Measurements from ENCODE around the gene MORN5.

The MORN5 gene

DNA sequence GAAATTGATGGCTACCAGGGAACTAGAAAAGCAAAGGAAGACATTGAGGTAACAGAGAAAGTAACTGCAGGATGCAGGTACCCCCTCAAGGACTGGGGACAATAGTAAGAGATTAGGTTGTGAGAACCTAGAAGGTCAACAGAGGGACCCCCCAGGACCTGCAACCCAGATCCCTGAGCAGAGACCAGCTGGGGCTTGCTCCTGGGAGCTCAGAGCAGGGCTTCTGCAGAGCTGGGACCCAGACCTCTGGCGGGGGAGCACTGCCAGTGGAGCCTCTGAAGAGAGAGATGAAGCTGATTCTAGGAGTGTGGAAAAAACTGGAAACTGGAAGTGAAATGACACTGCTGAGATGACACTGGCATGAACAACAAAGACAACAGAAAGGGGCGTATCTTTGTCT lies 17.2 kb downstream of the MORN5 start (continued):
- TF ChIP-seq, protein P1, sequence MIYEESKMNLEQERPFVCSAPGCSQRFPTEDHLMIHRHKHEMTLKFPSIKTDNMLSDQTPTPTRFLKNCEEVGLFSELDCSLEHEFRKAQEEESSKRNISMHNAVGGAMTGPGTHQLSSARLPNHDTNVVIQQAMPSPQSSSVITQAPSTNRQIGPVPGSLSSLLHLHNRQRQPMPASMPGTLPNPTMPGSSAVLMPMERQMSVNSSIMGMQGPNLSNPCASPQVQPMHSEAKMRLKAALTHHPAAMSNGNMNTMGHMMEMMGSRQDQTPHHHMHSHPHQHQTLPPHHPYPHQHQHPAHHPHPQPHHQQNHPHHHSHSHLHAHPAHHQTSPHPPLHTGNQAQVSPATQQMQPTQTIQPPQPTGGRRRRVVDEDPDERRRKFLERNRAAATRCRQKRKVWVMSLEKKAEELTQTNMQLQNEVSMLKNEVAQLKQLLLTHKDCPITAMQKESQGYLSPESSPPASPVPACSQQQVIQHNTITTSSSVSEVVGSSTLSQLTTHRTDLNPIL (CRISPR knock-in tag; IDR thresholded peaks at IDR 0.05; ENCODE audit: low read depth) = no peak

- no peak for ATAC-seq
- TF ChIP-seq TSHZ2 (CRISPR knock-in tag; IDR thresholded peaks at IDR 0.05) (no peak), ZNF565 (CRISPR knock-in tag; conservative IDR thresholded peaks at IDR 0.05; ENCODE audit: low read depth) (no peak), RARB (CRISPR knock-in tag; IDR thresholded peaks at IDR 0.05) (no peak), ZNF8 (CRISPR knock-in tag; IDR thresholded peaks at IDR 0.05) (no peak)
Measured at GRCh38 chr9:122179054-122179689, 19.5 kb downstream of the MORN5 start.

GRCh38 chr9:122179690-122180074 lies 20.0 kb downstream of the MORN5 start:
- ATAC-seq = no peak
- no peak for TF ChIP-seq ZNF70 (CRISPR knock-in tag; IDR thresholded peaks at IDR 0.05)
- TF ChIP-seq, protein P2, sequence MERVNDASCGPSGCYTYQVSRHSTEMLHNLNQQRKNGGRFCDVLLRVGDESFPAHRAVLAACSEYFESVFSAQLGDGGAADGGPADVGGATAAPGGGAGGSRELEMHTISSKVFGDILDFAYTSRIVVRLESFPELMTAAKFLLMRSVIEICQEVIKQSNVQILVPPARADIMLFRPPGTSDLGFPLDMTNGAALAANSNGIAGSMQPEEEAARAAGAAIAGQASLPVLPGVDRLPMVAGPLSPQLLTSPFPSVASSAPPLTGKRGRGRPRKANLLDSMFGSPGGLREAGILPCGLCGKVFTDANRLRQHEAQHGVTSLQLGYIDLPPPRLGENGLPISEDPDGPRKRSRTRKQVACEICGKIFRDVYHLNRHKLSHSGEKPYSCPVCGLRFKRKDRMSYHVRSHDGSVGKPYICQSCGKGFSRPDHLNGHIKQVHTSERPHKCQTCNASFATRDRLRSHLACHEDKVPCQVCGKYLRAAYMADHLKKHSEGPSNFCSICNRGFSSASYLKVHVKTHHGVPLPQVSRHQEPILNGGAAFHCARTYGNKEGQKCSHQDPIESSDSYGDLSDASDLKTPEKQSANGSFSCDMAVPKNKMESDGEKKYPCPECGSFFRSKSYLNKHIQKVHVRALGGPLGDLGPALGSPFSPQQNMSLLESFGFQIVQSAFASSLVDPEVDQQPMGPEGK (CRISPR knock-in tag; IDR thresholded peaks at IDR 0.05; ENCODE audit: borderline replicate concordance) = no peak
- no peak for TF ChIP-seq POU6F1 (CRISPR knock-in tag; IDR thresholded peaks at IDR 0.05; ENCODE audit: borderline replicate concordance, low read depth)
- no peak for TF ChIP-seq GLIS3 (CRISPR knock-in tag; IDR thresholded peaks at IDR 0.05)
- no peak for TF ChIP-seq TSHZ2 (CRISPR knock-in tag; IDR thresholded peaks at IDR 0.05)
- TF ChIP-seq BACH2 (CRISPR knock-in tag; IDR thresholded peaks at IDR 0.05; ENCODE audit: borderline replicate concordance) = no peak
- no peak for TF ChIP-seq ZC3H10 (CRISPR knock-in tag; IDR thresholded peaks at IDR 0.05)

DNA sequence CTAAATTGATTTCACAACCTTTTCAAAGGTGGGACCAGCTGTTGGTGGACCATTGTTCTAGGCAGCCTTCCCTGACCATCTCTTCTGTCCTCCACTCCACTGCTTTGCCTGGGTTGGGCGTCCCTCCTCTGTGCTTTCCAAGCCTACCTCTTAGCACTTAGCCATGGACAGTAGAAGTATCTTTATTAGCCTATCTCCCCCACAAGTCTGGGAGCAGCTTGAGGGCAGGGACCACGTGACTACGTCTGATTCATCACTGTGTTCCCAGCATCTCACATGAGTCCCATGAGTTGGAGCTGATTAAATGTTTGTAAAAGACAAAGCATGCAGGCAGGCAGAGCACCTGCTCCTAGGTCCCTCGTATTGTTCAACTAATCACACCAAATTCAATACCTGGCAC lies 20.9 kb downstream of the MORN5 start:
- peak; percentile 79 for ATAC-seq
- TF ChIP-seq ZNF565 (CRISPR knock-in tag; conservative IDR thresholded peaks at IDR 0.05; ENCODE audit: low read depth) = no peak
- TF ChIP-seq OSR1 (CRISPR knock-in tag; IDR thresholded peaks at IDR 0.05) = no peak
- no peak for TF ChIP-seq ARNTL (CRISPR knock-in tag; IDR thresholded peaks at IDR 0.05; ENCODE audit: borderline replicate concordance, low read depth)
- no peak for TF ChIP-seq TCF4 (CRISPR knock-in tag; IDR thresholded peaks at IDR 0.05; ENCODE audit: borderline replicate concordance)
- TF ChIP-seq TSHZ2 (CRISPR knock-in tag; IDR thresholded peaks at IDR 0.05) = no peak
- TF ChIP-seq ZC3H10 (CRISPR knock-in tag; IDR thresholded peaks at IDR 0.05) = no peak
- TF ChIP-seq ZNF8 (CRISPR knock-in tag; IDR thresholded peaks at IDR 0.05) = no peak
- TF ChIP-seq, protein P1 (CRISPR knock-in tag; IDR thresholded peaks at IDR 0.05; ENCODE audit: low read depth) = no peak
- TF ChIP-seq RARB (CRISPR knock-in tag; IDR thresholded peaks at IDR 0.05) = no peak
- no peak for TF ChIP-seq BACH2 (CRISPR knock-in tag; IDR thresholded peaks at IDR 0.05; ENCODE audit: borderline replicate concordance)
- no peak for TF ChIP-seq ESRRG (CRISPR knock-in tag; IDR thresholded peaks at IDR 0.05)
- no peak for TF ChIP-seq SNAI2 (CRISPR knock-in tag; IDR thresholded peaks at IDR 0.05)
- no peak for TF ChIP-seq ISL1 (CRISPR knock-in tag; IDR thresholded peaks at IDR 0.05)
- no peak for TF ChIP-seq ZFP3 (CRISPR knock-in tag; IDR thresholded peaks at IDR 0.05)
- no peak for TF ChIP-seq GLIS3 (CRISPR knock-in tag; IDR thresholded peaks at IDR 0.05)

Data from SK-N-SH treated with all-trans-retinoic acid at 6 μM for 48 hours (cell line).